ENCODE data around the gene PPP1R7. TPM values are rescaled to one million over a fixed set of nuclear protein-coding genes. Genes with fewer than 3 reads are reported as not detected.

Gene PPP1R7
- total RNA-seq, 2 experiments from 2014 or later = 90.2 to 92.0 TPM

DNA sequence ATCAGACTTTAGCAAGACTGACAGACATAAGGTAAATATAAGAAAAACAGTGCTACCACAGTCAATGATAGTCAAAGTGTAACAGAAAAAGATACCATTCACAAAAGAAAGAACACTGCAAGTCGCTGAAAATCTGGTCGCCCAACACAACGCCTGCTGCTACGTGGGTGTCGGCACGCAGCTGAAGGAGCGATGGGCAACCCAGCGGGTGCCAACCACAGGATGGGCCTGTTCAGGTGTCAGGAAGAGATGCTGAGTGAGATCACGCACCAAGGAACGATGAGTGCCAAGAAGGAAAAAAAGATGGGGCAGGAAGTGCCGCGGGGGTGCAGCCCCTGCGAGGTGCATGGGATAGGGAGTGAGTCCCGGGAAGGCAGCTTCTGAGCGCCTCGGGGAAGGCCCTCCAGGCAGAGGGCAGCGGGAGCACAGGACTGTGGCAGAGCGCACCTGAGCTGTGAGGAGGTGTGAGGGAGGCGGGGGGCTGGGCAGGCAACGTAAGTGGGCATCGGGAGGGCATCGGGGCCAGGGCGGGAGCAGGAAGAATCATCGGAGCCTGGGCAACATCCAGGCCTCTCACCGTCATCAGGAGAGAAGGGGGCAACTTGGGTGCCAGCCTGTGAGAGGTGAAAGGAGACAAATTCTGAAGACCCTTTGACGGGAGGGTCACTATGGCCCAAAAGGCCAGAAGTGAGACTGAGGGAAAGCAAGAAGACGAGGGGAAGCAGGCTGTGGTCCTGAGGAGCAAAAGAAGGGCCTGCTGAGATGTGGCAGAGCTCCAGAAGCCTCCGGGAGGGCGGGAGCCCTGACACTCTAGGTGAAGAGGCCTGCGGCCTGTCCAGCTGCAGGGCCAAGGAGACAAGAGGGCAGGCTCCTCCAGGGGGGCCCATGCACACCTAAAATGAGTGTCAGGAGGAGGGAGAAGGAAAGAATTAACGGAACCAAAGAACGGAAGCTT is 33.4 kb upstream of the PPP1R7 start:
- CTCF ChIA-PET = no interaction called here
- POLR2A ChIA-PET = interaction anchor here (0.9 kb wide), 1 partner anchor 15 kb away, joined by 3 read pairs; the partner anchor contains the start of gene MTERF4

- ChIA-PET POLR2A (no interaction called here), CTCF (interaction anchor here (0.7 to 1.2 kb wide), 2 partner anchors 8 to 19 kb away, joined by 3 to 4 read pairs; no protein-coding TSS in a partner anchor)
Observed at GRCh38 chr2:241118737-241119505, 31.3 kb upstream of the PPP1R7 start.

DNA sequence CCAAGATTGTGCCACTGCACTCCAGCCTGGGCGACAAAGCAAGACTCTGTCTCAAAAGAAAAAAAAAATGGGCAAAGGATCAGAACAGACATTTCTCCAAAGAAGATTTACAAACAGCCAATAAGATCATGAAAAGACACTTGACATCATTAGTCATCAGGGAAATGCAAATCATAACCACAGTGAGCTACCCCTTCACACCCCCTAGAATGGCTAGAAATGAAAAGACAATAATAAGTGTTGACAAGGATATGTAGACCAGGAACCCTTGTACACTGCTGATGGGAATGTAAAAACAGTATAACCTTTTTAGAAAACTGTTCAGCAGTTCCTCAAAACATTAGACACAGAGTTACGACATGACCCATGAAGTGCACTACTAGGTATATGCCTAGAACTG is 29.8 kb upstream of the PPP1R7 start:
- CTCF ChIA-PET = no interaction called here
- POLR2A ChIA-PET = interaction anchor here (0.6 kb wide), 1 partner anchor 29 kb away, joined by 3 read pairs; no protein-coding TSS in a partner anchor

DNA sequence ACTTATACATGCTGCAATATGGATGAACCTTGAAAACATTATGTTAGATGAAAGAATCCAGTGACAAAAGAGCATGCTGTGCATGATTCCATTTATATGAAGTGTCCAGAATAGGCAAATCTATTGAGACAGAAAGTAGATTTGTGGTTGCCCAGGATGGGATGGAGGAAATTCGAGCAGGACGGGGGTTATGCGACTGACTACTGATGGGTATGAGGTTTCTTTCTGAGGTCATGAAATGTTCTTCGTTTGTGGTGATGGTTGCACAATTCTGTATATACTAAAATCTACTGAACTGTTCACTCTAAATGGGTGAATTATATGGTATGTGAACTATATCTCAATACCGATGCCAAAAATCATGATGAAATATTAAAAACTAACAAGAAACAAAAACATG is 29.3 kb upstream of the PPP1R7 start:
- ChIA-PET POLR2A (interaction anchor here (0.6 kb wide), 1 partner anchor 29 kb away, joined by 3 read pairs; no protein-coding TSS in a partner anchor), CTCF (no interaction called here)

DNA sequence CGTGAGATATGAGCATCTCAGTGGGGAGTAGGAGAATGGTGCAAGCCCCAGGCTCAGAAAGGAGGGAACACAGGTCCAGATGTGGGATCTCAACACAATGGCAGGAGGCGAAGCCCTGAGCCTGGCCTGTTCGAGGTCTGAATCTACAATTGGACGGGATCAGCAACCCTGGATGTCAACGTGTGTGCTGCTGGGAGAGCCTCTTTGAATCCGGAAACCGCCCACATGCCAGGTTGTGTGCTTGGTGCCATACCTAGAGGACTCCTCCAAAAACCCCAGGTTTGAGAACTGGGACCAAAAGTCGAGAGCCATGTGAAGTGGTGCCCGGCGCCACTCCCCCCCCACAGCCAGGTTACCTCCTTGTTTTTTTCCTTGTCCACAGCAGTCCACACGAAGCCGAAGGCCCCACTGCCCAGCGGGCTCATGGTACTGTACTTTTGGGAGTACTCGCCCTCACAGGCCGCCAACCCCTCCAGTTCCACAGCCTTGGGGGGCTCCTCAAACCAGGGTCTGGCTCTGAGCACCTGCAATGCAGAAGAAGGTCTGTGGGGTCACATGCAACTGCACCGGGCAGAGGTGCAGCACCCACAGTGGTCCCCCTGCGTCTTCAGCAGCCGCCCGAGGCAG is 27.8 kb upstream of the PPP1R7 start:
- ChIA-PET POLR2A (no interaction called here), CTCF (interaction anchor here (0.9 kb wide), 1 partner anchor 45 kb away, joined by 7 read pairs; no protein-coding TSS in a partner anchor)

GRCh38 chr2:241123816-241124536 is 26.3 kb upstream of the PPP1R7 start:
- POLR2A ChIA-PET = interaction anchor here (0.6 to 1.0 kb wide), 2 partner anchors 14 to 43 kb away, joined by 3 to 9 read pairs; no protein-coding TSS in a partner anchor
- CTCF ChIA-PET = interaction anchor here (1.2 to 1.7 kb wide), 2 partner anchors 19 to 46 kb away, joined by 3 to 5 read pairs; no protein-coding TSS in a partner anchor

- POLR2A ChIA-PET = interaction anchor here (0.6 kb wide), 1 partner anchor 193 kb away, joined by 4 read pairs; no protein-coding TSS in a partner anchor
- CTCF ChIA-PET = no interaction called here
Observed at GRCh38 chr2:241125626-241126025, 24.6 kb upstream of the PPP1R7 start.

GRCh38 chr2:241126201-241126611 is 24.1 kb upstream of the PPP1R7 start:
- CTCF ChIA-PET = interaction anchor here (1.5 kb wide), 1 partner anchor 8 kb away, joined by 3 read pairs; no protein-coding TSS in a partner anchor
- POLR2A ChIA-PET = interaction anchor here (0.6 to 0.8 kb wide), 2 partner anchors 23 to 192 kb away, joined by 3 to 4 read pairs; partner anchors contain the start of gene PASK

- ChIA-PET POLR2A (interaction anchor here (0.6 to 0.8 kb wide), 2 partner anchors 23 to 230 kb away, joined by 3 to 4 read pairs; partner anchors contain the start of gene PASK), CTCF (interaction anchor here (1.5 kb wide), 1 partner anchor 9 kb away, joined by 3 read pairs; no protein-coding TSS in a partner anchor)
Observed at GRCh38 chr2:241126771-241127202, 23.5 kb upstream of the PPP1R7 start.

GRCh38 chr2:241128266-241128665 is 22.0 kb upstream of the PPP1R7 start:
- POLR2A ChIA-PET = no interaction called here
- CTCF ChIA-PET = no interaction called here

DNA sequence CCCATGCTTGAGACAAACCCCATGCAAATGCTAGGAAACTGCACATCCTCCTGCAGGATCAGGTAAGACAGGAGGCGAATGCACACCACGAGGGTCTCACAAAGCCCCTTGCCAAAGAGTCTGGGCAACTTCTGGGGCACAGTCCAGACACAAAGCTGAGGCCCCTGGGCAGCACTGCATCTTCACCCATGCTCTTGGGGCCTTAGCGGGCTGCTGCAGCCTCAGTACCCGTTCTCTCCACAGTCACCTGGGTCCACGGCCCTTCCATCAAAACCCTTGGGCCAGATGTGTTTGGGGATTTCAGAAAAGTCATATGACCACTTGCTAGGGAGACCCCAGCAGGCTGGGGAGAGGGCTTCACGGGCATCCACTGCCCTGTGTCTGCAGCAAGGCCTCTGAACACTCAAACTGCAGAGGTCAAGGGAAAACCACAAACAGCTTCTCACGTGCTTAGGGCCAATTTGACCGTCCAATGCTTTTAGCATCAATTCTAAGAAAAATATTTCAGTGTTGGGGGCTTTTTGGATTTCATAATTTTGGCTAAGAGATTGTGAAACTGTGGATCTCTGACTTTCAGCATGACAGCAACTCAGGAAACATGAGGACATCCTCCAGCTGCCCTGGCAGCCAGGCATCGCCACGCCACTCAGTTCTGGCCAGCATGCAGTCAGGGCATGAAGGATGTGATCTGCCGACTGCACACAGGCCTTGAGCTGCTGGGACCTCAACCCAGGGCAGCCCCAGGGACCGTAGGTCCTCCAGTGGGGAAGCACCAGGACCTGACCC is 21.0 kb upstream of the PPP1R7 start:
- ChIA-PET CTCF (interaction anchor here (1.0 kb wide), 1 partner anchor 21 kb away, joined by 3 read pairs; no protein-coding TSS in a partner anchor), POLR2A (no interaction called here)

- ChIA-PET CTCF (no interaction called here), POLR2A (no interaction called here)
Observed at GRCh38 chr2:241130316-241130715, 20.0 kb upstream of the PPP1R7 start.

DNA sequence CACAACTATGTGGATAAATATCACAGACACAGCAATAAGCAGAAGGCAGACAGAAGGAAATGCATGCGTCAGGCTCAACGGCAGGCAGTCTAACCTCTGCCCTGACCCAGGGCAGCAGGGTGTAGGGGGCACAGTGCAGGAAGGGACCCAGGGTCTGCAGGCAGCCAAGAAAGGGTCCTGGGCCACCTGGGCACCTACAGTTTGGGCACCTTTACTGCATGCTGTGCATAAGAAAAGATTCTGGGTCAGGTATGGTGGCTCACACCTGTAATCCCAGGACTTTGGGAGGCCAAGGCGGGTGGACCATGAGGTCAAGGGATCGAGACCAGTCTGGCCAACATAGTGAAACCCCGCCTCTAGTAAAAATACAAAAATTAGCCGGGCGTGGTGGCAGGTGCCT is 18.7 kb upstream of the PPP1R7 start:
- ChIA-PET POLR2A (no interaction called here), CTCF (interaction anchor here (0.6 to 0.7 kb wide), 2 partner anchors 100 to 639 kb away, joined by 3 read pairs; no protein-coding TSS in a partner anchor)

DNA sequence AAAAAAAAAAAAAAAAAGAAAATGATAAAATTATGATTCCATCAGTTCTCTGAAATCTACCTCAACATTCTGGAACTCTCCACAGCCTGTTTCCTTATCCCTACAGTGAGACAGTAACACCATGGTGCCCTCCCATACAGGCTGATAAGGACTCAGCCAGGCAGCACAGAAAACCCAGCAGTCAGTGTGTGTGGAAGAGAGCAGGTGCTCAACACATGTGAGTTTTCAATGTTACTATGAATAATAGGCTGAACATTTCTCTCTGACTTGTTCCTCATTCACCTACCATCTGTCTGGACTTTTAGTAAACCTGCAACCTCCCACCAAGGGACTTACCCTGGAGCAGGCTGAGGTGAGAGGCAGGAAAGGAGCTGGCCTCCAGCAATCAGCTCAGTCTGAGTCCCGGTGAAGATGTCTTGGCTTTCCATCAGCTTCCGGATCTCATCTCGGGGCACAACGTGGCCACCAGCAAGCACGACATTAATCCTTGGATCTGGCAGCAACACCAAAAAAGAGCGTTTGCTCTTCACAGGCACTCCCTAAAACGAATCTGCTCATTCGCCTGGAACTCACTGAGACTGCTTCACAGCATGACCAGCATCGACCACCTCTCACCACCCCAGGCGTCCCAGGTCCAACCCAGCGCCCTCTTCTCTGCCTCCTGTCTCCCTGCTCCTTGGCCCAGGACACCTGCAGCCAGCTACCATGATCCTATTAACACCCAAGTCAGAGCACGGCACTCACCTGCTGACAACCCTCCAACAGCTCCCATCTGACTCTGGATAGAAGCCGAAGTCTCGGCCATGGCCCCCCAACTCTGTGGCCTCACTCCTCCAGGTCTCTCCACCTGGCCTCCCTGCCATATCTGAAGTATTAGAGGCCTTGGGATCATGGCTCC is 17.5 kb upstream of the PPP1R7 start:
- ChIA-PET CTCF (interaction anchor here (0.9 kb wide), 1 partner anchor 54 kb away, joined by 6 read pairs; no protein-coding TSS in a partner anchor), POLR2A (interaction anchor here (1.2 kb wide), 1 partner anchor 20 kb away, joined by 5 read pairs; no protein-coding TSS in a partner anchor)

- POLR2A ChIA-PET = interaction anchor here (1.2 kb wide), 1 partner anchor 21 kb away, joined by 5 read pairs; no protein-coding TSS in a partner anchor
- CTCF ChIA-PET = no interaction called here
Observed at GRCh38 chr2:241133436-241133820, 16.8 kb upstream of the PPP1R7 start.

GRCh38 chr2:241134711-241135110 is 15.6 kb upstream of the PPP1R7 start:
- CTCF ChIA-PET = no interaction called here
- POLR2A ChIA-PET = no interaction called here

GRCh38 chr2:241135737-241136136 is 14.5 kb upstream of the PPP1R7 start:
- ChIA-PET POLR2A (no interaction called here), CTCF (no interaction called here)

Measured in activated CD8-positive, alpha-beta memory T cell treated with anti-CD3 and anti-CD28 coated beads for 36 hours (primary cell).